MM.1S (cell line): ENCODE results near the gene WDR75.

Experiments
- DNase-seq: peaks from one replicate; pipeline ENCODE4 v3.0.0-alpha.2; 2015
- H2AFZ ChIP-seq: fragments of 300-600 bp; sonication (generic); 2 replicates; pipeline ENCODE4 v1.6.0; 2016; ENCODE audit warnings: antibody characterized with exemption, low read length
- H3F3A ChIP-seq: fragments of 300-600 bp; sonication (generic); 2 replicates; pipeline ENCODE4 v1.6.1; 2016; ENCODE audit warnings: mild to moderate bottlenecking, antibody characterized with exemption, low read length, moderate library complexity, mixed read lengths; ENCODE audit not compliant: insufficient read depth
- H3K27ac ChIP-seq: fragments of 300-600 bp; sonication (generic); 2 replicates; pipeline ENCODE4 v1.5.1; 2016; ENCODE audit warnings: mild to moderate bottlenecking, low read length
- H3K27me3 ChIP-seq: fragments of 300-600 bp; sonication (generic); replicated peaks from 2 replicates; pipeline ENCODE4 v1.6.0; 2016; ENCODE audit warnings: low read length; ENCODE audit not compliant: insufficient read depth
- H3K36me3 ChIP-seq: fragments of 300-600 bp; sonication (generic); replicated peaks from 2 replicates; pipeline ENCODE4 v1.6.1; 2016; ENCODE audit warnings: mild to moderate bottlenecking, low read length, mixed read lengths; ENCODE audit not compliant: insufficient read depth
- H3K4me1 ChIP-seq: fragments of 300-600 bp; sonication (generic); 2 replicates; pipeline ENCODE4 v1.6.1; 2016; ENCODE audit warnings: low read length, mixed read lengths
- H3K4me2 ChIP-seq: fragments of 300-600 bp; sonication (generic); 2 replicates; pipeline ENCODE4 v1.6.0; 2016; ENCODE audit warnings: low read depth, low read length
- H3K4me3 ChIP-seq: fragments of 300-600 bp; sonication (generic); 2 replicates; pipeline ENCODE4 v1.5.1; 2016; ENCODE audit warnings: low read length, mixed read lengths
- H3K79me2 ChIP-seq: fragments of 300-600 bp; sonication (generic); 2 replicates; pipeline ENCODE4 v1.6.1; 2016; ENCODE audit warnings: mixed run types, low read length, mixed read lengths
- H3K9ac ChIP-seq: fragments of 300-600 bp; sonication (generic); 2 replicates; pipeline ENCODE4 v1.6.1; 2016; ENCODE audit warnings: low read length, mixed read lengths
- H3K9me2 ChIP-seq: fragments of 300-600 bp; sonication (generic); replicated peaks from 2 replicates; pipeline ENCODE4 v1.6.1; 2016; ENCODE audit warnings: mild to moderate bottlenecking, low read length, mixed read lengths; ENCODE audit not compliant: insufficient read depth
- H3K9me3 ChIP-seq: fragments of 300-600 bp; sonication (generic); replicated peaks from 2 replicates; pipeline ENCODE4 v1.6.1; 2016; ENCODE audit warnings: mild to moderate bottlenecking, low read length, mixed read lengths; ENCODE audit not compliant: insufficient read depth
- H4K20me1 ChIP-seq: fragments of 300-600 bp; sonication (generic); 2 replicates; pipeline ENCODE4 v1.6.1; 2016; ENCODE audit warnings: mild to moderate bottlenecking, low read length, moderate library complexity, mixed read lengths; ENCODE audit not compliant: insufficient read depth
- EZH2 ChIP-seq: fragments of 300-600 bp; sonication (generic); optimal IDR thresholded peaks from 2 replicates; pipeline ENCODE3; 2017; ENCODE audit warnings: low read depth, mild to moderate bottlenecking, antibody characterized with exemption, low read length, mixed read lengths
- EZH2phosphoT487 ChIP-seq: fragments of 300-600 bp; sonication (generic); IDR thresholded peaks from 2 replicates; pipeline ENCODE4 v1.6.1; 2018; ENCODE audit warnings: antibody characterized with exemption, low read length
- TF ChIP-seq, protein P1 (sequence below): fragments of 300-600 bp; sonication (generic); IDR thresholded peaks from 2 replicates; pipeline ENCODE4 v1.5.1; 2016; ENCODE audit warnings: antibody characterized with exemption, low read length, mixed read lengths

WDR75 gene

DNA sequence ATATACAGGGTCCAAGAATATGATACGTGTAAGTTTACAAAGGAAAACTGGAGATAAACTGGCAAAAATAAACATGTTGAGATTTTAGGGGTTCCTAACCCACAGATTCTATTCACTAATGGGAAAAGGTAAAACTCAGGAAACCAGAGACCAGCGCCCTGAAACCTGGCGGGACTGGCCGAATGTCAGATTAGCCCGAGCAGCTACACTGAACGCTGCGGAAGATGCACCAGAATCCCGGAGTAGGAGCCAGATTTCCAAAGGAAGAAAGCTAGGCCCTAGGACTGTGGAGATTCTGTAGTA is 679 bp upstream of the WDR75 start:
- Histone ChIP-seq H3K9me3 (no peaks in the 10 kb centered on the region), H3K79me2 (peaks cover 43% of the 10 kb centered on the region), H3K27me3 (no peaks in the 10 kb centered on the region), H3F3A (0 out of 2 replicates have a peak, but pooled peaks cover 3% of the 10 kb centered on the region), H3K4me1 (peaks cover 33% of the 10 kb centered on the region), H3K27ac (peak overlapping the region; percentile 81), H3K4me3 (peak overlapping the region; percentile 85), H3K9ac (peak overlapping the region; percentile 87), H3K9me2 (no peaks in the 10 kb centered on the region), H3K4me2 (peak overlapping the region; percentile 73), H4K20me1 (peaks cover 17% of the 10 kb centered on the region), H2AFZ (peak overlapping the region; percentile 78), H3K36me3 (0 out of 2 replicates have a peak, but pooled peaks cover 5% of the 10 kb centered on the region)
- DNase-seq, result no peak
- TF ChIP-seq EZH2phosphoT487 (no peak), EZH2 (no peak)

DNA sequence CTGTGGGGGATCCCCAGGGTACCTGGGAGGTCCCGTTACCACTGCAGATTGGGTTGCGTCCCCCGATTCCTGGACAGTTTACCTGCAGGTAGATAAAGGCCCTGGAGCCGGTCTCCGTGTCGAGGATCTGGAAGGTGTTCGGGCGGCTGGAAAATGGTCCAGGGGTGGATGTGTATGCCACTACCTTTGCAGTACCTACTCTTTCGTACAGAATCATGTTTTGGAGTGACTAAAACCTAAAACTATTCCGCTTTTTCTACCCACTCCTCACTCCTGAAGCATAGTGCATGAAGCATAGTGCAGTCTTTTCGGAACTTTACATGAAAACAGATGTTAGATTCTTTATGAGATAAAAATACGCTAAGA is 418 bp downstream of the WDR75 start:
- no peaks in the 10 kb centered on the region for H3K9me2 ChIP-seq
- H2AFZ ChIP-seq, result peak overlapping the region; percentile 78
- peaks cover 25% of the 10 kb centered on the region for H4K20me1 ChIP-seq
- TF ChIP-seq, protein P1, sequence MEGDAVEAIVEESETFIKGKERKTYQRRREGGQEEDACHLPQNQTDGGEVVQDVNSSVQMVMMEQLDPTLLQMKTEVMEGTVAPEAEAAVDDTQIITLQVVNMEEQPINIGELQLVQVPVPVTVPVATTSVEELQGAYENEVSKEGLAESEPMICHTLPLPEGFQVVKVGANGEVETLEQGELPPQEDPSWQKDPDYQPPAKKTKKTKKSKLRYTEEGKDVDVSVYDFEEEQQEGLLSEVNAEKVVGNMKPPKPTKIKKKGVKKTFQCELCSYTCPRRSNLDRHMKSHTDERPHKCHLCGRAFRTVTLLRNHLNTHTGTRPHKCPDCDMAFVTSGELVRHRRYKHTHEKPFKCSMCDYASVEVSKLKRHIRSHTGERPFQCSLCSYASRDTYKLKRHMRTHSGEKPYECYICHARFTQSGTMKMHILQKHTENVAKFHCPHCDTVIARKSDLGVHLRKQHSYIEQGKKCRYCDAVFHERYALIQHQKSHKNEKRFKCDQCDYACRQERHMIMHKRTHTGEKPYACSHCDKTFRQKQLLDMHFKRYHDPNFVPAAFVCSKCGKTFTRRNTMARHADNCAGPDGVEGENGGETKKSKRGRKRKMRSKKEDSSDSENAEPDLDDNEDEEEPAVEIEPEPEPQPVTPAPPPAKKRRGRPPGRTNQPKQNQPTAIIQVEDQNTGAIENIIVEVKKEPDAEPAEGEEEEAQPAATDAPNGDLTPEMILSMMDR, result no peak
- TF ChIP-seq EZH2, result no peak
- DNase-seq, result no peak
- 0 out of 2 replicates have a peak, but pooled peaks cover 5% of the 10 kb centered on the region for H3K36me3 ChIP-seq
- H3K4me2 ChIP-seq, result peak overlapping the region; percentile 90
- peak overlapping the region; percentile 87 for H3K9ac ChIP-seq
- peaks cover 33% of the 10 kb centered on the region for H3K4me1 ChIP-seq
- H3K9me3 ChIP-seq, result no peaks in the 10 kb centered on the region
- H3K79me2 ChIP-seq, result peaks cover 54% of the 10 kb centered on the region
- peak overlapping the region; percentile 81; the same call in 1 of the 2 replicates for H3K27ac ChIP-seq
- H3K4me3 ChIP-seq, result peak overlapping the region; percentile 85
- H3F3A ChIP-seq, result 0 out of 2 replicates have a peak, but pooled peaks cover 3% of the 10 kb centered on the region
- H3K27me3 ChIP-seq, result no peaks in the 10 kb centered on the region

DNA sequence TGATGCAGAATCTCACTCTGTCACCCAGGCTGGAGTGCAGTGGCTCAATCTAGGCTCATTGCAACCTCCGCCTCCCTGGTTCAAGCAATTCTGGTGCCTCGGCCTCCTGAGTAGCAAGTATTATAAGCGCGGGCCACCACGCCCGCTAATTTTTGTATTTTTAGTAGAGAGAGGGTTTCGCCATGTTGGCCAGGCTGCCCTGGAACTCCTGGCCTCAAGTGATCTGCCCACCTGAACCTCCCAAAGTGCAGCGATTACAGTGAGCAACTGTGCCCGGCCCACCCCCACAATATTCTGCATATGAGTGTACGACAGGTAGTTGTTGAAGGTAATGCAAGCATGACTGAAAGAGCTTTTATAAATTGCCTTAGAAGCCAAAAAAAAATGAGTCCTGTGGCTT is 1.2 kb downstream of the WDR75 start:
- Histone ChIP-seq H2AFZ (no peak overlapping the region), H4K20me1 (peaks cover 28% of the 10 kb centered on the region), H3K27ac (no peak overlapping the region), H3F3A (0 out of 2 replicates have a peak, but pooled peaks cover 3% of the 10 kb centered on the region), H3K27me3 (no peaks in the 10 kb centered on the region), H3K36me3 (0 out of 2 replicates have a peak, but pooled peaks cover 5% of the 10 kb centered on the region), H3K4me2 (peak overlapping the region; percentile 90), H3K79me2 (peaks cover 61% of the 10 kb centered on the region), H3K9me2 (no peaks in the 10 kb centered on the region), H3K4me3 (peak overlapping the region; percentile 85; the same call in 1 of the 2 replicates), H3K9ac (peak overlapping the region; percentile 87; the same call in 1 of the 2 replicates), H3K9me3 (no peaks in the 10 kb centered on the region), H3K4me1 (peaks cover 33% of the 10 kb centered on the region)
- no peak for DNase-seq
- TF ChIP-seq EZH2, result no peak
- TF ChIP-seq EZH2phosphoT487, result no peak
- TF ChIP-seq, protein P1, result no peak

DNA sequence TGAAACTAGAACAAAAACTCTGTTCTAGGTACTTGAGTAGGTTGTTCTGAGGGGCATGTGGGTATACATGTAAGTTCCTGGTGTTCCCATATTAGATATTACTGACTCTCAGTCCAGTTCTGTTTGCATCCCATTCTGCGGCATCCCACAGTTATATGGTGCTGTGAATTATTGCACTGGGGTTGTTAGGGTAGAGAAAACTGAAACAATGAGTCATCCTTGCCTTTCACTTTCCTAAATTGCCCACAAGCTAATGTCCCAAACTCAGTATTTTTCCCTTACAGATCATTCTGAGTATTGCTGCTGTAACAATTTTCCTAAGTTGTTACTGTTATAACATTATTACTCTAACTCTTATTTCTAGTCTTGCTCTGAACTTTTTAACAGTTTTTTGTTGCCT is 3.0 kb downstream of the WDR75 start:
- Histone ChIP-seq H3K4me1 (peaks cover 33% of the 10 kb centered on the region), H3K36me3 (peaks cover 5% of the 10 kb centered on the region; the same call in 1 of the 2 replicates), H3K9me2 (no peaks in the 10 kb centered on the region), H3K9ac (no peak overlapping the region), H3K79me2 (peaks cover 78% of the 10 kb centered on the region), H3K27me3 (no peaks in the 10 kb centered on the region), H3K27ac (no peak overlapping the region), H3K9me3 (no peaks in the 10 kb centered on the region), H3K4me2 (peak overlapping the region; percentile 9; the same call in 1 of the 2 replicates), H3K4me3 (no peak overlapping the region), H2AFZ (no peak overlapping the region), H3F3A (0 out of 2 replicates have a peak, but pooled peaks cover 3% of the 10 kb centered on the region), H4K20me1 (peaks cover 29% of the 10 kb centered on the region)
- no peak for TF ChIP-seq EZH2
- no peak for TF ChIP-seq EZH2phosphoT487
- TF ChIP-seq, protein P1, result no peak
- no peak for DNase-seq
